Transverse colon (tissue), 4 donors: ENCODE data around the gene CCDC14.

Source experiments
- POLR2AphosphoS5 ChIP-seq, 3 donors: sonication (generic); formaldehyde crosslinking; IDR thresholded peaks; one replicate each; pipeline ENCODE4 v1.6.1; 2016; ENCODE audit warnings: antibody characterized with exemption in 3 of 3
- TF ChIP-seq, protein P1 (sequence below), 5 experiments: fragments of 200-600 bp in 3 of 5; fragments of 450-650 bp in 2 of 5; sonication (generic) in 3 of 5; IDR thresholded peaks; 1 replicate in 2 of 5; 2 replicates in 3 of 5; pipeline ENCODE4 v1.5.1; 2016 to 2017; ENCODE audit warnings: antibody characterized with exemption in 5 of 5, inconsistent platforms in 3 of 5, mild to moderate bottlenecking in 2 of 5, moderate library complexity in 1 of 5

DNA sequence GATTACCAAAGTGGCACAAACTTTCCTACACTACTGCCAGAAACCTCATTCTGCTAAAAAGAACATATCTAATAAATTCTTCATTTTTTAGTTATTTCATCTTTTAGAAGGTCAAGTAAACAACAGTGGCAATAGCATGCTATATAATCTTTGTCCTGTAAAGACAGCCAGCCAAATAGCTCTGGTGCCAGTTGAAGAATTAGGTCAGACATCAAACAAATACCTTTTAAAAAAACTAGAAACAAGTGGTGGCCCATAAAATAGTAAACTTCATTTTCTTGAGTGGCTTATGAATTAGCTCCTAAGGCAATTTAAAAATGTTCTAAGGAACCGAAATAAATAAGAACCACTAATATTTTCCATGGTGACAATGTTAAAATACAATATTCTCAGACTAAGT lies 19.5 kb downstream of the CCDC14 start:
- TF ChIP-seq, protein P1, sequence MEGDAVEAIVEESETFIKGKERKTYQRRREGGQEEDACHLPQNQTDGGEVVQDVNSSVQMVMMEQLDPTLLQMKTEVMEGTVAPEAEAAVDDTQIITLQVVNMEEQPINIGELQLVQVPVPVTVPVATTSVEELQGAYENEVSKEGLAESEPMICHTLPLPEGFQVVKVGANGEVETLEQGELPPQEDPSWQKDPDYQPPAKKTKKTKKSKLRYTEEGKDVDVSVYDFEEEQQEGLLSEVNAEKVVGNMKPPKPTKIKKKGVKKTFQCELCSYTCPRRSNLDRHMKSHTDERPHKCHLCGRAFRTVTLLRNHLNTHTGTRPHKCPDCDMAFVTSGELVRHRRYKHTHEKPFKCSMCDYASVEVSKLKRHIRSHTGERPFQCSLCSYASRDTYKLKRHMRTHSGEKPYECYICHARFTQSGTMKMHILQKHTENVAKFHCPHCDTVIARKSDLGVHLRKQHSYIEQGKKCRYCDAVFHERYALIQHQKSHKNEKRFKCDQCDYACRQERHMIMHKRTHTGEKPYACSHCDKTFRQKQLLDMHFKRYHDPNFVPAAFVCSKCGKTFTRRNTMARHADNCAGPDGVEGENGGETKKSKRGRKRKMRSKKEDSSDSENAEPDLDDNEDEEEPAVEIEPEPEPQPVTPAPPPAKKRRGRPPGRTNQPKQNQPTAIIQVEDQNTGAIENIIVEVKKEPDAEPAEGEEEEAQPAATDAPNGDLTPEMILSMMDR (IDR thresholded peaks at IDR 0.05), result no peak
- TF ChIP-seq POLR2AphosphoS5 (IDR thresholded peaks at IDR 0.05), result no peak
